Thyroid gland (tissue), 4 donors: ENCODE results near the gene MAMSTR.

Experiments
- CTCF ChIP-seq, 6 experiments: fragments of 200-600 bp in 3 of 6; fragments of 450-650 bp in 3 of 6; sonication (generic) in 3 of 6; IDR thresholded peaks; one replicate each; pipeline ENCODE4 v1.5.1; 2016 to 2019; ENCODE audit warnings: antibody characterized with exemption in 6 of 6, mild to moderate bottlenecking in 2 of 6, inconsistent platforms in 1 of 6, moderate library complexity in 1 of 6
- POLR2A ChIP-seq, 2 donors: fragments of 450-650 bp; IDR thresholded peaks; one replicate each; pipeline ENCODE4 v1.6.1; 2017; ENCODE audit warnings: antibody characterized with exemption in 2 of 2, mild to moderate bottlenecking in 2 of 2, moderate library complexity in 1 of 2

GRCh38 chr19:48760504-48761205 lies 41.1 kb upstream of the MAMSTR start:
- TF ChIP-seq CTCF (IDR thresholded peaks at IDR 0.05) = no peak
- no peak for TF ChIP-seq POLR2A (IDR thresholded peaks at IDR 0.05)
